Measurements from ENCODE around the gene NR4A2.

The NR4A2 gene

GRCh38 chr2:156326526-156327095, 5.9 kb downstream of the NR4A2 start:
- Histone ChIP-seq H3K4me3 (ENCODE audit: low read depth, low read length) (no peak overlapping the region), H3K27ac (ENCODE audit: extremely low read depth, low read depth, low read length) (no peak overlapping the region), H3K9me3 (ENCODE audit: control insufficient read depth, insufficient read depth, low read depth, low read length) (no peaks in the 10 kb centered on the region), H3K36me3 (ENCODE audit: control insufficient read depth in 2 of 2, insufficient read depth in 1 of 2, low read length in 2 of 2) (peaks cover 4 to 24% of the 10 kb centered on the region in 2 experiments; a peak in 2 of 3 replicates), H3K4me1 (ENCODE audit: control insufficient read depth, insufficient read depth, low read length) (no peaks in the 10 kb centered on the region)
- TF ChIP-seq ZNF423 (tag by site-specific recombination; IDR thresholded peaks at IDR 0.05), result no peak
- no peak for TF ChIP-seq TRIM28 (IDR thresholded peaks at IDR 0.05; ENCODE audit: borderline replicate concordance, low read length)
- TF ChIP-seq ZNF660 (tag by site-specific recombination; IDR thresholded peaks at IDR 0.05), result no peak
- no peak for TF ChIP-seq BCL11A (tag by site-specific recombination; IDR thresholded peaks at IDR 0.05; ENCODE audit: low read depth)
- no peak for TF ChIP-seq AEBP2 (tag by site-specific recombination; IDR thresholded peaks at IDR 0.05; ENCODE audit: borderline replicate concordance)
- TF ChIP-seq ZNF433 (tag by site-specific recombination; IDR thresholded peaks at IDR 0.05; ENCODE audit: low read depth), result no peak
- no peak for TF ChIP-seq BCL6B (tag by site-specific recombination; IDR thresholded peaks at IDR 0.05)
- TF ChIP-seq ZNF335 (tag by site-specific recombination; conservative IDR thresholded peaks at IDR 0.05), result no peak
- ChIA-PET POLR2A (no interaction called here), CTCF (no interaction called here)

- POLR2A ChIA-PET, result no interaction called here
- no peak for TF ChIP-seq ZNF747 (tag by site-specific recombination; IDR thresholded peaks at IDR 0.05)
- TF ChIP-seq KLF16 (tag by site-specific recombination; IDR thresholded peaks at IDR 0.05), result no peak
- TF ChIP-seq ZBTB7A (tag by site-specific recombination; IDR thresholded peaks at IDR 0.05; ENCODE audit: low read depth), result no peak
- no peak overlapping the region for H3K4me3 ChIP-seq (ENCODE audit: low read depth, low read length)
- CTCF ChIA-PET, result interaction anchor here (0.6 kb wide), 1 partner anchor 79 kb away, joined by 3 read pairs; no protein-coding TSS in a partner anchor
- H3K4me1 ChIP-seq (ENCODE audit: control insufficient read depth, insufficient read depth, low read length), result no peaks in the 10 kb centered on the region
- H3K36me3 ChIP-seq (ENCODE audit: control insufficient read depth in 2 of 2, insufficient read depth in 1 of 2, low read length in 2 of 2), result peaks cover 4 to 24% of the 10 kb centered on the region in 2 experiments; a peak in 2 of 3 replicates
- H3K9me3 ChIP-seq (ENCODE audit: control insufficient read depth, insufficient read depth, low read depth, low read length), result no peaks in the 10 kb centered on the region
- no peak overlapping the region for H3K27ac ChIP-seq (ENCODE audit: extremely low read depth, low read depth, low read length)
Observed at GRCh38 chr2:156325688-156326525, 6.6 kb downstream of the NR4A2 start.

- TF ChIP-seq GLIS1 (tag by site-specific recombination; IDR thresholded peaks at IDR 0.05) (no peak), ZNF624 (tag by site-specific recombination; IDR thresholded peaks at IDR 0.05) (no peak), ZFP69B (tag by site-specific recombination; IDR thresholded peaks at IDR 0.05) (no peak), ZNF175 (tag by site-specific recombination; IDR thresholded peaks at IDR 0.05) (no peak), PRDM10 (tag by site-specific recombination; IDR thresholded peaks at IDR 0.05) (no peak), HOXD13 (CRISPR knock-in tag; IDR thresholded peaks at IDR 0.05; ENCODE audit: borderline replicate concordance) (no peak)
- Histone ChIP-seq H3K27ac (ENCODE audit: extremely low read depth, low read depth, low read length) (no peak overlapping the region), H3K36me3 (ENCODE audit: control insufficient read depth in 2 of 2, insufficient read depth in 1 of 2, low read length in 2 of 2) (peaks cover 4 to 14% of the 10 kb centered on the region in 2 experiments; a peak in 2 of 3 replicates), H3K4me3 (ENCODE audit: low read depth, low read length) (no peak overlapping the region), H3K9me3 (ENCODE audit: control insufficient read depth, insufficient read depth, low read depth, low read length) (no peaks in the 10 kb centered on the region), H3K4me1 (ENCODE audit: control insufficient read depth, insufficient read depth, low read length) (no peaks in the 10 kb centered on the region)
- CTCF ChIA-PET, result no interaction called here
- POLR2A ChIA-PET, result no interaction called here
Observed at GRCh38 chr2:156323754-156324153, 8.8 kb downstream of the NR4A2 start.
